ENCODE results near the gene AUTS2. TPM values are rescaled to one million over a fixed set of nuclear protein-coding genes. Genes with fewer than 3 reads are reported as not detected.

AUTS2 gene
- total RNA-seq, 6 donors from 2014 or later = 38.9 to 151 (median 55.8) TPM

DNA sequence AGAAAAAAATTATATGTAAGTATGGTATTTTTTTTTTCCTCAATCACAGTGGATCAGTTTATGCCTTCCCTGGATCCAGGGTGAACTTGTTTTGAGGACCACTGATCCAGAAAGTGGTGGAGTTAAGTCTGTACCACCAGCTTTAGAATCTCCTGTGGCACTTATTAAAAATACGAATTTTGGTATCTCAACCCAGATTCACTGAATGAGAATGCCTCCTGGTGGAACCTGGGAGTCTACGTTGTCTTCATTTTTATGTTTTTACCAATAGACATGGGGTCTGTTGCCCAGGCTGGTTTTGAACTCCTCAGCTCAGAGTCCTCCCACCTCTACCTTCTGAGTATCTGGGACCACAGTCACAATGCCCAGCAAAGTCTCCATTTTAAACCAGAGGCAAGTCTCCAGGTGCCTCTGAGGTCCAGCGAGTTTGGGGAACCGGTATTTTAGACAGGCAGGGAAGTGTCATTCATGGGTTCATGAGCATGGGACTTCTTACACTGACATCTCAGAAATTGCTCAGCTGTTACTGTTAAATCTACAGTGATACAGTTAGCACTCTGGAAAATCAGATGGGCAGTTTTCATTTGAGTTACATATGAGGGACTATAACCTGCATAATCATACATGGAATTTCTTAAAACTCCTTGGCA lies 200.9 kb downstream of the AUTS2 start:
- ATAC-seq (ENCODE audit: low FRiP score in 2 of 2) = no peak

DNA sequence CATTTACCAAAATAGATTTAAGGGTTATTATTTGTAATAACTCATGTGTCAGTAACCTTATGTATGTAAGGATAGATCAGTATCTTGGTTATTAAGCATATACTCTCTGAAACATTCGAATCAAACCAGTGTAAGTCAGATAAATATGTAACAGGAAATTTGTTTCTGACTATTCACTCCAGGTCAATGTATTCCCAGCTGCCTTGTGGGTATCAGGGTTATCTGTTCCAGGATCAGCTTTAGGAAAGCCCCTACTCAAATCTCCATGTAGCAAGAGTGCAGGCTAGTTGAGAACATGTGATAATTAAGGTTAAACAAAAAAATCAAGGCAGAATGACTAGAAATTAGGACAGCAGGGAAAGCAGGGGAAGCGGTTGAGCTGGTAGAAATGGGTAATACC lies 201.7 kb downstream of the AUTS2 start:
- no peaks in the 10 kb centered on the region for H3K9me3 ChIP-seq
- ATAC-seq (ENCODE audit: low FRiP score in 2 of 2) = no peak
- no peaks in the 10 kb centered on the region for H3K27me3 ChIP-seq
- no peaks in the 10 kb centered on the region for H3K36me3 ChIP-seq
- H3K27ac ChIP-seq = no peak overlapping the region
- WGBS, 2 donors = 63 to 67% methylated on average over 2 of the region's 2 CpGs
- TF ChIP-seq POLR2A (IDR thresholded peaks at IDR 0.05) = no peak
- TF ChIP-seq, protein P1, sequence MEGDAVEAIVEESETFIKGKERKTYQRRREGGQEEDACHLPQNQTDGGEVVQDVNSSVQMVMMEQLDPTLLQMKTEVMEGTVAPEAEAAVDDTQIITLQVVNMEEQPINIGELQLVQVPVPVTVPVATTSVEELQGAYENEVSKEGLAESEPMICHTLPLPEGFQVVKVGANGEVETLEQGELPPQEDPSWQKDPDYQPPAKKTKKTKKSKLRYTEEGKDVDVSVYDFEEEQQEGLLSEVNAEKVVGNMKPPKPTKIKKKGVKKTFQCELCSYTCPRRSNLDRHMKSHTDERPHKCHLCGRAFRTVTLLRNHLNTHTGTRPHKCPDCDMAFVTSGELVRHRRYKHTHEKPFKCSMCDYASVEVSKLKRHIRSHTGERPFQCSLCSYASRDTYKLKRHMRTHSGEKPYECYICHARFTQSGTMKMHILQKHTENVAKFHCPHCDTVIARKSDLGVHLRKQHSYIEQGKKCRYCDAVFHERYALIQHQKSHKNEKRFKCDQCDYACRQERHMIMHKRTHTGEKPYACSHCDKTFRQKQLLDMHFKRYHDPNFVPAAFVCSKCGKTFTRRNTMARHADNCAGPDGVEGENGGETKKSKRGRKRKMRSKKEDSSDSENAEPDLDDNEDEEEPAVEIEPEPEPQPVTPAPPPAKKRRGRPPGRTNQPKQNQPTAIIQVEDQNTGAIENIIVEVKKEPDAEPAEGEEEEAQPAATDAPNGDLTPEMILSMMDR (IDR thresholded peaks at IDR 0.05) = no peak
- TF ChIP-seq EP300 (IDR thresholded peaks at IDR 0.05) = no peak
- H3K4me3 ChIP-seq = no peak overlapping the region
- H3K4me1 ChIP-seq = peaks cover 13 to 22% (median 17%) of the 10 kb centered on the region in 4 donors
- DNase-seq = no peak

More for the DNA sequence above, 200.9 kb downstream of the AUTS2 start:
- no peak for DNase-seq
- H3K36me3 ChIP-seq = no peaks in the 10 kb centered on the region
- 86 to 89% methylated on average over 4 of the region's 4 CpGs for WGBS, 2 donors
- H3K27me3 ChIP-seq = no peaks in the 10 kb centered on the region
- no peaks in the 10 kb centered on the region for H3K9me3 ChIP-seq
- TF ChIP-seq POLR2A (IDR thresholded peaks at IDR 0.05) (no peak), POLR2AphosphoS5 (IDR thresholded peaks at IDR 0.05) (no peak), EP300 (IDR thresholded peaks at IDR 0.05) (no peak)
- TF ChIP-seq, protein P1 (IDR thresholded peaks at IDR 0.05) = no peak
- H3K4me3 ChIP-seq = no peak overlapping the region
- H3K27ac ChIP-seq = no peak overlapping the region
- peaks cover 13 to 22% (median 17%) of the 10 kb centered on the region in 4 donors for H3K4me1 ChIP-seq

DNA sequence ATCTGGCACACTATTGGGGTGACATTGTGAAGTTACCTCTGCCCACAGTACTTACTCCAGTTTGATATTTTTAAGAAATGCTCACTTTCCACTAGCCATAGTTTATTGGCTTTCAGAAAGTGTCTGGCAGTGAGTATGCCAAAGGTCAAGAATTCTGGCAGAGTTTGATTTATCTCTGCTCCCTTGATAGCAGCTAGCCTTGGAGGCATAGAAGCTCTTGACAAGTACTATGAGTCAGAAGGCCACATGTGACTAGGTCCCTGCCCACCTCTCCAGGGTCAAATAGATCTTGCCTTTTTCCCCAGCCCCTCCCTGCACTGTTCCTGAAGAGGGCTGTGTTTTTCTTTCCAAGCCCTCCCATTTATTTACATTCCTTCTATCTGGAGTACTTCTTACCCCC lies 202.2 kb downstream of the AUTS2 start:
- H3K36me3 ChIP-seq = no peaks in the 10 kb centered on the region
- no peak overlapping the region for H3K27ac ChIP-seq
- peak in 1 of 2 donors; percentile 76 for DNase-seq
- no peaks in the 10 kb centered on the region for H3K9me3 ChIP-seq
- peaks cover 13 to 22% (median 17%) of the 10 kb centered on the region in 4 donors for H3K4me1 ChIP-seq
- peak; percentile 74 to 83 for ATAC-seq (ENCODE audit: low FRiP score in 2 of 2)
- TF ChIP-seq POLR2AphosphoS5 (IDR thresholded peaks at IDR 0.05) (no peak), EP300 (IDR thresholded peaks at IDR 0.05) (peak in 1 of 4 donors; percentile 73)
- H3K4me3 ChIP-seq = no peak overlapping the region
- no peaks in the 10 kb centered on the region for H3K27me3 ChIP-seq

DNA sequence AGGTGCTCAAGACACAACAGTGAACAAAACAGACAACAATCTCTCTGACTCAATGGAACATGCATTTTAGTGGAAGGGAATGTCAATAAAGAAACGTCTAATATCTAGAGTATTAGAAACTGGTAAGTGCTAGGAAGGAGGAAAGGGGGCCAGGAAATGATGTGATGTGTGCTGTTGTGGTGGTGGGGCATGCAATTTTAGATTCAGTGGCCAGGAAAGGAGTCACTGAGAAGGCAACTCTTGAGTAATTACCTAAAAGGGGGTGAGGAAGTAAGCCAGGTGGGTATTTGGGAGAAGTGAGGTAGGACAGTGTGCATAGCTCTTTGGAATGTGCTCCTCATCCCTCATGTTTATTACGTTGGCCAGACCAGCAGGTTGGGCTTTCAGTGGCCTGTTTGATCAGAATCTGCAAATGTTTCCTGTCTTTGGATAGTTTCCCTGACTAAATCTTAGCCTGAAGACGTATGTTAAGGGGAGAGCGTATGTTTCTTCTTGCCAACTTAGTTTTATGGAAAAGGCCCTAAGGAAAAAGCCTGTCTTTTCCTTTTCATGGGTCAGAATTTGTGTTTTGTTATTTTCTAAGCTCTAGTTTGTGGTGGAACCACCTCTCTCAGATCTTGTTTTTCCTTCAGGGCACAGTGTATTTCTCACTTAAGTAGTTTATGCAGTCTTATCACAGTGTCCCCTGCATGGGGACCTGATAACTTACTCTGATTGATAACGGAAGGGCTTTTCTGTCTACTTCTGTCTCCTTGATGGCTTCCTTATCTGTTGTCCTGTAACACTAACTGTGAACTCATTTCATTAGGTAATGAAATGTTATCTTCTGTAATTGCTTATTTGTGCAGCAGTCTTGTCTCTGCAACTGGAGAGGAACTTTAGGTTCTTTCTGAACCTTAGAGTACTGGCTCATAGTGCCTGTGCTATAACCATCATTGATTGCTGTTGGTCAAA lies 203.7 kb downstream of the AUTS2 start:
- no peaks in the 10 kb centered on the region for H3K36me3 ChIP-seq
- H3K27ac ChIP-seq = no peak overlapping the region
- ATAC-seq (ENCODE audit: low FRiP score in 2 of 2) (no peak), DNase-seq (no peak)
- peaks cover 13 to 22% (median 17%) of the 10 kb centered on the region in 4 donors for H3K4me1 ChIP-seq
- TF ChIP-seq, protein P1 (IDR thresholded peaks at IDR 0.05) = no peak
- no peak for TF ChIP-seq POLR2AphosphoS5 (IDR thresholded peaks at IDR 0.05)
- TF ChIP-seq POLR2A (IDR thresholded peaks at IDR 0.05) = no peak
- no peak for TF ChIP-seq EP300 (IDR thresholded peaks at IDR 0.05)
- H3K27me3 ChIP-seq = no peaks in the 10 kb centered on the region
- no peak overlapping the region for H3K4me3 ChIP-seq
- 66 to 68% methylated on average over 5 of the region's 5 CpGs for WGBS, 2 donors
- no peaks in the 10 kb centered on the region for H3K9me3 ChIP-seq
